Endodermal cell (in vitro differentiated cells): ENCODE results near the gene COLQ. TPM values are rescaled to one million over a fixed set of nuclear protein-coding genes. Genes with fewer than 3 reads are reported as not detected.

Source experiments
- DNase-seq: peaks from one replicate; pipeline ENCODE4 v3.0.0-alpha.2; 2017
- H3K27ac ChIP-seq: 2 replicates; pipeline ENCODE4 v1.5.1; 2013; ENCODE audit warnings: mild to moderate bottlenecking, low read depth, low read length, moderate library complexity
- H3K27me3 ChIP-seq: 2 replicates; pipeline ENCODE4 v1.6.1; 2013; ENCODE audit warnings: mild to moderate bottlenecking, low read length, moderate library complexity; ENCODE audit not compliant: insufficient read depth, control insufficient read depth, poor library complexity, severe bottlenecking
- H3K36me3 ChIP-seq: 2 replicates; pipeline ENCODE4 v1.7.0; 2013; ENCODE audit warnings: mild to moderate bottlenecking, low read length, moderate library complexity; ENCODE audit not compliant: control insufficient read depth, insufficient read depth
- H3K4me1 ChIP-seq: one replicate; pipeline ENCODE4 v1.7.0; 2013; ENCODE audit warnings: low read length; ENCODE audit not compliant: control insufficient read depth, insufficient read depth
- H3K4me3 ChIP-seq: 2 replicates; pipeline ENCODE4 v1.5.1; 2013; ENCODE audit warnings: mild to moderate bottlenecking, low read length, moderate library complexity
- H3K9ac ChIP-seq: 2 replicates; pipeline ENCODE4 v1.6.1; 2013; ENCODE audit warnings: mild to moderate bottlenecking, low read length, moderate library complexity; ENCODE audit not compliant: poor library complexity, severe bottlenecking; ENCODE audit errors: extremely low read depth
- H3K9me3 ChIP-seq: 2 replicates; pipeline ENCODE4 v1.6.1; 2013; ENCODE audit warnings: mild to moderate bottlenecking, low read length, moderate library complexity; ENCODE audit not compliant: control insufficient read depth
- H3K27ac Mint-ChIP-seq: 2 replicates; pipeline ENCODE4 v1.8.0; 2020; ENCODE audit warnings: mixed read lengths
- H3K27me3 Mint-ChIP-seq: 2 replicates; pipeline ENCODE4 v1.8.0; 2021; ENCODE audit warnings: mild to moderate bottlenecking, mixed read lengths; ENCODE audit not compliant: insufficient read depth
- H3K36me3 Mint-ChIP-seq: 2 replicates; pipeline ENCODE4 v1.8.0; 2020; ENCODE audit warnings: low read depth, mixed read lengths
- H3K4me1 Mint-ChIP-seq: 2 replicates; pipeline ENCODE4 v1.8.0; 2020; ENCODE audit warnings: mixed read lengths
- H3K4me3 Mint-ChIP-seq: 2 replicates; pipeline ENCODE4 v1.8.0; 2020; ENCODE audit warnings: mild to moderate bottlenecking, moderate library complexity, mixed read lengths
- H3K9me3 Mint-ChIP-seq: 2 replicates; pipeline ENCODE4 v1.8.0; 2020; ENCODE audit warnings: mild to moderate bottlenecking, mixed read lengths
- WGBS, 2 experiments: methylation state at CpG; one replicate each; pipeline versions ENCODE4 v1.1.5 to v1.1.7; 2013; ENCODE audit warnings: missing lambda C conversion rate in 2 of 2, mixed read lengths in 1 of 2; ENCODE audit not compliant: insufficient coverage in 1 of 2, insufficient read length in 1 of 2; 5-methylcytosine and 5-hydroxymethylcytosine counted together
- total RNA-seq, 2 donors: library from RNA; stranded (reverse); fragmentation: NEBNext Ultra II Directional in 1 of 2; extraction: Animal tissue kit (Norgen Biotek cat#: 25700) in 1 of 2; gene quantifications; 2 replicates in 1 of 2; 3 replicates in 1 of 2; pipeline ENCODE4 v1.2.1, GENCODE V29; 2021
- TF ChIP-seq, protein P1 (sequence below): fragments of 200-600 bp; sonication (generic); conservative IDR thresholded peaks from 2 replicates; pipeline ENCODE4 v1.5.0; 2021; ENCODE audit warnings: antibody characterized with exemption, mild to moderate bottlenecking

COLQ gene
- total RNA-seq, 2 donors from 2014 or later, result 3.1 to 7.3 TPM

DNA sequence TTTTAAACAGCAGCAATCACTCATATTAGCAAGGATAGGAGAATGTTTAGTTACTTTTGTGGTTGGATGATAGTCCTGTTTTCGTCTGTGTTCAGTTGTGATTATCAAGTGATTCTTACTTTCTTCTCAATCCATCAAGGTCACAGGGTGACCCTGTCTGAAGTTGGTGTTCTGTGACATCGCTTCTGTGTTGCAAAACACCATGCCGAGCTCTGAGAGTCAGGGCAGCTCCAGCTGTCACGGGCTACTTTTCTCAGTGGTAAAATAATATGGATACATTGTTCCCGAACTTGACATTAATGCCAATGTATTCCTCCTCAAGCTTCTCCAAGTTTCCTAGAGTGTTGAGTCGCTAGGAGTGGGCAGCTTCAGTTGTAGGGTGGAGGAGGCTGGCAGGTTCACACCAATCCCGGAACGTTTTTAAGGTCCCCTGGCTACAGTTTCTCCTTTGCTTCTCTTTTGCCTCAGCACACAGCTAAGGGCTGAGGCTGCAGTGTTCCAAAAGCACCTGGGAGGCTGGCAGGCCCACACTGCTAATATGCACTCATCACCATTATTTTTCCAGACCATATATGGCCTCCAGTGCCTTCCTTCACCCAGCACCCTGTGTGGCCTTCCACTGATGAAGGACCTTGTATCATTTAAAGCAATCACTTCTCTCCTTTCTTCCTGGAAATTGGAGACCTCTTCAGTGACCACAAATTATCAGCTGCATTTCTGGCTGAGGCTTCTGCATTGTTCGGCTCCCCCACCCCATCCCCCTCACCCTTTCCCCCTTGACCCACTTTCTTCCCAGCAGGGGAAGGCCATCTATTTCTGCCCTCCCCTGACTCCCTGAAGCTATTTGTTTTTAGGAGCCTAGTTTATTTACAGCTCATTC, 25.8 kb downstream of the COLQ start:
- Mint-ChIP-seq H3K27me3 (peaks cover 5% of the 10 kb centered on the region), H3K4me1 (peaks cover 15% of the 10 kb centered on the region), H3K9me3 (no peaks in the 10 kb centered on the region), H3K36me3 (no peaks in the 10 kb centered on the region), H3K27ac (no peak overlapping the region), H3K4me3 (no peak overlapping the region)
- no peaks in the 10 kb centered on the region for H3K27me3 ChIP-seq
- WGBS, 2 experiments, result 40 to 89% methylated on average over 1 to 9 of the region's 9 CpGs
- no peaks in the 10 kb centered on the region for H3K36me3 ChIP-seq
- no peak overlapping the region for H3K9ac ChIP-seq
- DNase-seq, result no peak
- no peak overlapping the region for H3K4me3 ChIP-seq
- H3K4me1 ChIP-seq, result peaks cover 5% of the 10 kb centered on the region
- TF ChIP-seq, protein P1, sequence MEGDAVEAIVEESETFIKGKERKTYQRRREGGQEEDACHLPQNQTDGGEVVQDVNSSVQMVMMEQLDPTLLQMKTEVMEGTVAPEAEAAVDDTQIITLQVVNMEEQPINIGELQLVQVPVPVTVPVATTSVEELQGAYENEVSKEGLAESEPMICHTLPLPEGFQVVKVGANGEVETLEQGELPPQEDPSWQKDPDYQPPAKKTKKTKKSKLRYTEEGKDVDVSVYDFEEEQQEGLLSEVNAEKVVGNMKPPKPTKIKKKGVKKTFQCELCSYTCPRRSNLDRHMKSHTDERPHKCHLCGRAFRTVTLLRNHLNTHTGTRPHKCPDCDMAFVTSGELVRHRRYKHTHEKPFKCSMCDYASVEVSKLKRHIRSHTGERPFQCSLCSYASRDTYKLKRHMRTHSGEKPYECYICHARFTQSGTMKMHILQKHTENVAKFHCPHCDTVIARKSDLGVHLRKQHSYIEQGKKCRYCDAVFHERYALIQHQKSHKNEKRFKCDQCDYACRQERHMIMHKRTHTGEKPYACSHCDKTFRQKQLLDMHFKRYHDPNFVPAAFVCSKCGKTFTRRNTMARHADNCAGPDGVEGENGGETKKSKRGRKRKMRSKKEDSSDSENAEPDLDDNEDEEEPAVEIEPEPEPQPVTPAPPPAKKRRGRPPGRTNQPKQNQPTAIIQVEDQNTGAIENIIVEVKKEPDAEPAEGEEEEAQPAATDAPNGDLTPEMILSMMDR, result no peak
- no peaks in the 10 kb centered on the region for H3K9me3 ChIP-seq
- peak overlapping the region; percentile 17 for H3K27ac ChIP-seq

DNA sequence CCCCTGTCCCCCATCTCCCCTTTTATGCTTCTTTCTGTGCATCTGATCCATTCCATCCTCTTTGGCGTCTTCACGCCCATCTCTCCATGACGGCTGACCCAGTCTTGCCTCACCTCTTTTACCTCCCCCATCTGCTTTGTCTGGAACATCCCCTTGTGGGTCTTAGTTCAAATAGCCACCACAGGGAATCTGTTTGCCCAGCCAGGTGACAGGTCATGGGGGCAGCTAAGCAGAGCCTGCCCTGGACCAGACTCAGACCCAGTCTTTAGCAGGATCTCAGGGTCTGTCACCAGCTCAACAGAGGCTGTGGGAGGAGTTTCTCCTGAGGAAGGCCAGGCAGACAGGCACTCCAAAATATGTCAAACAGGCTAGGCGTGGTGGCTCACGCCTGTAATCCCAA, 28.1 kb downstream of the COLQ start:
- H3K27ac Mint-ChIP-seq, result no peak overlapping the region
- Histone ChIP-seq H3K4me1 (peaks cover 3% of the 10 kb centered on the region), H3K36me3 (no peaks in the 10 kb centered on the region), H3K9me3 (no peaks in the 10 kb centered on the region), H3K9ac (no peak overlapping the region), H3K27ac (no peak overlapping the region), H3K4me3 (no peak overlapping the region), H3K27me3 (no peaks in the 10 kb centered on the region)
- no peak for DNase-seq
- 93 to 100% methylated on average over 5 of the region's 5 CpGs for WGBS, 2 experiments
- no peak overlapping the region for H3K4me3 Mint-ChIP-seq
- H3K27me3 Mint-ChIP-seq, result peaks cover 3% of the 10 kb centered on the region
- no peaks in the 10 kb centered on the region for H3K36me3 Mint-ChIP-seq
- no peaks in the 10 kb centered on the region for H3K9me3 Mint-ChIP-seq
- H3K4me1 Mint-ChIP-seq, result peaks cover 10% of the 10 kb centered on the region
- TF ChIP-seq, protein P1, result no peak

DNA sequence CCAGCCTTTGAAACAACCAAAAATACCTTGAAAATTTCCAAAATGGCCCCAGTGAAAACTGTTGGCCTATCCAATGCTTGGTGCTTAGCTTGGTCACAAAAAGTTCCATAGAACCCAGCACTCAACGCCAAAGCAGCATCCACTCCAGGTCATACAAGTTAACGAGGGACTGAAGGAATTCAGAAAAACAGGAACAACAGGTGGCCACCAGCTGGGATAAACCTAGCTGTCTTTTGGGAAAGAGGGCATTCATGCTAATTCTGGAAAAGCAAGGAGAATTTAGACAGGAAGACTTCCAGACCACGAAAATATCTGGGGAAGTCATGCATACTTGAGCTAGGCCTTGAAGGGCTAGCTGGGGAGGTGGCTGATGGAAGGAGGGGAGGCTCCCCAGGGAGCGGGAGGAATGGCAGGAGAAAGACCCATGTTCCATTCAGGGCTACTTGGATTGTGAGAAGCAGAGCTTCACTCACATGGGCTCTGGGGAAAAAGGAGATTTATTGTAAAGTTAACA, 28.6 kb downstream of the COLQ start:
- no peak overlapping the region for H3K4me3 ChIP-seq
- no peak overlapping the region for H3K27ac Mint-ChIP-seq
- H3K36me3 Mint-ChIP-seq, result no peaks in the 10 kb centered on the region
- H3K9ac ChIP-seq, result no peak overlapping the region
- H3K27ac ChIP-seq, result no peak overlapping the region
- no peak for DNase-seq
- no peaks in the 10 kb centered on the region for H3K9me3 ChIP-seq
- H3K27me3 ChIP-seq, result no peaks in the 10 kb centered on the region
- H3K36me3 ChIP-seq, result no peaks in the 10 kb centered on the region
- no peak overlapping the region for H3K4me3 Mint-ChIP-seq
- WGBS, 2 experiments, result 90 to 92% methylated on average over 4 of the region's 4 CpGs
- H3K4me1 Mint-ChIP-seq, result peaks cover 9% of the 10 kb centered on the region
- TF ChIP-seq, protein P1, result no peak
- peaks cover 3% of the 10 kb centered on the region for H3K27me3 Mint-ChIP-seq
- H3K9me3 Mint-ChIP-seq, result no peaks in the 10 kb centered on the region
- H3K4me1 ChIP-seq, result peaks cover 3% of the 10 kb centered on the region
